ENCODE results near the gene MGRN1.

DNA sequence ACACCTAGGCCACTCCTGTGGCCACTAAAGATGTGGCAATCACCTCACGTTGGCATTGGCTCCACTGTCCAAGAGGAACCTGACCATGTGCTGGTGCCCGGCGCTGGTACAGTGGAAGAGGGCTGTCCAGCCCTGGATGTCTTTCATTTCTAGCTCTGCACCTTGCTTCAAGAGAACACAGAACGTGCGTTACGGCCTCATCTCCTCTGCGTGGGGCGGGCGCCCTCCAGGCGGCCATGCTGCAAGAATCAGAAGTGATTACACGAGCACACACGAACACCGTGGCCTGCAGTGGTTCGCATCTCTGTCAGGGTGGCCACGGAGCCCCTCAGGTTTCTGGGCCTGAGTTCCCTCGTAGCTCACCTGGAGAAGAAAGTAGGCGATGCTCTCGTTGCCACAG, 102.0 kb downstream of the MGRN1 start:
- TF ChIP-seq TAF1 (IDR thresholded peaks at IDR 0.05; ENCODE audit: low read depth) = no peak
- TF ChIP-seq, protein P1, sequence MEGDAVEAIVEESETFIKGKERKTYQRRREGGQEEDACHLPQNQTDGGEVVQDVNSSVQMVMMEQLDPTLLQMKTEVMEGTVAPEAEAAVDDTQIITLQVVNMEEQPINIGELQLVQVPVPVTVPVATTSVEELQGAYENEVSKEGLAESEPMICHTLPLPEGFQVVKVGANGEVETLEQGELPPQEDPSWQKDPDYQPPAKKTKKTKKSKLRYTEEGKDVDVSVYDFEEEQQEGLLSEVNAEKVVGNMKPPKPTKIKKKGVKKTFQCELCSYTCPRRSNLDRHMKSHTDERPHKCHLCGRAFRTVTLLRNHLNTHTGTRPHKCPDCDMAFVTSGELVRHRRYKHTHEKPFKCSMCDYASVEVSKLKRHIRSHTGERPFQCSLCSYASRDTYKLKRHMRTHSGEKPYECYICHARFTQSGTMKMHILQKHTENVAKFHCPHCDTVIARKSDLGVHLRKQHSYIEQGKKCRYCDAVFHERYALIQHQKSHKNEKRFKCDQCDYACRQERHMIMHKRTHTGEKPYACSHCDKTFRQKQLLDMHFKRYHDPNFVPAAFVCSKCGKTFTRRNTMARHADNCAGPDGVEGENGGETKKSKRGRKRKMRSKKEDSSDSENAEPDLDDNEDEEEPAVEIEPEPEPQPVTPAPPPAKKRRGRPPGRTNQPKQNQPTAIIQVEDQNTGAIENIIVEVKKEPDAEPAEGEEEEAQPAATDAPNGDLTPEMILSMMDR (IDR thresholded peaks at IDR 0.05; ENCODE audit: poor library complexity, severe bottlenecking) = no peak
- TF ChIP-seq SMC3 (conservative IDR thresholded peaks at IDR 0.05; ENCODE audit: poor library complexity) = no peak

Data from neural cell (in vitro differentiated cells).